ENCODE data around the gene STEAP4.
"Not testable (repeated sequence)": the region's sequence is repeated elsewhere in the genome, so short reads cannot be mapped to it uniquely, and the experiment has no call there.

Gene STEAP4

DNA sequence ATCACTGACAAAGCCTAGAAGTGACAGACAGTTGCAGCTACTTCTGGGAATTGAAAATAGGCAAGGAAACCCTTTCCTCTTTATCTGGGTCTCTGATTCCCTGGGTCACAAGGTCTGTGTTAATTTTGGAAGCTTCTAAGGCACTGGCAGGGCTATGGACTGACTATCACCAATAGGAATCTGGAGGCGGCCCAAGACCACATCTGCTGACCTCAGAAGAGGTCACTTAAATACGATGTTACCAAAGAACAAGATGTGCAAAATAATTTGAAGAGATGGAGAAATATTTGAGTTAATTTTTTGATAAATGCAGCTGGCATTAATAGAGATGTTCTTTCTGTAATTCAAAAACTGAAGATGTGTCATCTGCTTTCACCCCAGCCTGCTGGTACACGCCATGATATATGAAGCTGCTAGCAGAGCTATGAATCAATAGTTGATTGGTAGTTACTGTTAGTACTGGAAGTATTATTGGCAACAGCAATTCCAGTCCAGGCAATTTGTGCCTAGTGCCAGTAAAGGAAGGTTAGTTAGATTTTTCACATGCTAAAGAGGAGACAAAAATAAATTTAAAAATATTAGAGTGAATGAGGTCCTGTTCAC lies 5.5 kb upstream of the STEAP4 start:
- no peak for DNase-seq (ENCODE audit: low spot score)

DNA sequence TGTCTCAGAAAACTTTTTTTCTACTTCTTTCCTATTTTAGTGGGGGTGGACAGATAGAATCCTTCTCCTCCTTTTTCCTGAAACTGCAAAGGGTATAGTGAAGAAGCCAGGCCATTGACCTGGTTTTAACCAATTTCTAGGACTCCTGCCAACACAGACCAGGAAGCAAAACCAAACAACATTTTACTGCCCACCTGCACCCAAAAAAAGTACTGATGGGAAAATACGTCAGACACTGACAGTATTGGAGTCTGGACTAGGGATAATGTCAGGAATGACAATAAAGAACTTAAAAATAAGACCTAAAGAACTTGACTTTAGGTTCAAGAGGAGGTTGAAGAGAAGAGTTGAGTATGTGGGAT lies 5.0 kb upstream of the STEAP4 start:
- DNase-seq (ENCODE audit: low spot score), result no peak

DNA sequence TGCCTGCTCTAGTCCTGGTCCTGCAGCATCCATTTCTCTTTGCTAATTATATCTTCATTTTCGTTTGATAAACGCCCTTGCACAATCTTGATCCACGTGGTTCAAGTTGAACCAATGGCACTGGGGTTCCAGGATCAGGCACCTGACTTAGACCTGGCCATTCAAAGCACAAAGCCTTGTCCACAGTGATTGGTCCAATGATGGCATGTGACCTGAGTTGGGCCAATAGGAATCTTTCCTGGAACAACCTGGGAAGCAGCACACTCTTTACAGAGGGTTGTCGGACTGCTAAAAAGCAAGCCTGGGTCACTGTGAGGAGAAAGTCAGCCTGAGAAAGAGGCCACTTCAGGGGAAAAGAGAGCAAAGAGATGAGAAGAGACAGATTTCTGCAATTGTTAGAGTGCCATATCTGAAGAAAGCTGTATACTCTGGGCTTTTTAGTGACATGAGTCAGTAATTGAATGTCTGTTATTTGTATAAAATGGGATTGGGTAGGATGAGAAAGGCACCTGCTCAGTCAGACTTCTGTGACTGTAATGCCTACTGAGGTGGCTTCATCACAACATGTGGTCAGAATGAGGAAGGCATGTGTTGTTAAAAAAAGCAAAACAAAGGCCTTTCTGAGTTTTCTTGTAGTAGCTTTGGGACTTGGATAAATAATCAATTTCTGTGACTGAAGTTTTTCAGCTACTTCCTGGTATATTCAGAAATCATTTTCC lies 4.4 kb upstream of the STEAP4 start:
- no peak for DNase-seq (ENCODE audit: low spot score)

DNA sequence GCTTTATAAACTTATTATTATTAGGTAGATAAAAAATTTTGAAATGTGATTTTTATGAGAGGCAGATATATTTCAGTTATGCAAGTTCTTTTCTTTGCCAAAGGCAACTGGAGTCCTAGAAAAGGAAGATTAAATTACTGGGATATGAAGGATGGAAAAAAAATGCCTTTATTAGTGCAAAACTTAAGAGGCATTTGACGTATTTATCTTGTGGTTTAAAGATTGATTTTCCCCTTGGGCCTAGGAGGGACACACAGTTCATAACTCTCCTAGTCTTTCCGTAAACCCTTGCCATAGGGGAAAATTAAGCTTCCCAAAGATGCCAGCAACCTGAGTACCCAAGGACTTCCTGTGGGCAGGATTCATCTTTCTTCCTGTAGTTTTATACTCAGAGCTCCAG lies 3.1 kb upstream of the STEAP4 start:
- DNase-seq (ENCODE audit: low spot score), result no peak

DNA sequence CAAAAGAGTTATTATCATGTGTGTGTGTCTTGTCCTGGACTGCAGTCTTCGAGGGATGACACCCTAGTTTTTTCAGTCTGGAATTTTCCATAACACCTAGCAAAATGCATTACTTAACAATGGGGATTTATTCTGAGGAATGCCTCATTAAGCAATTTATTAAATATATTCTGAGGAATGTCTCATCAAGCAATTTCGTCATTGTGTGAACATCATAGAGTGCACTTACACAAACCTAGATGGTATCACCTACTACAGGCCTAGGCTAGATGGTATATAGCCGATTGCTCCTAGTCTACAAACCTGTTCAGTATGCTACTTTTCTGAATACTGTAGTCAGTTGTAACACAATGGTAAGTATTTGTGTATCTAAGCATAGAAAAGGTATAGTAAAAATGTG lies 1.1 kb upstream of the STEAP4 start:
- no peak for DNase-seq (ENCODE audit: low spot score)

DNA sequence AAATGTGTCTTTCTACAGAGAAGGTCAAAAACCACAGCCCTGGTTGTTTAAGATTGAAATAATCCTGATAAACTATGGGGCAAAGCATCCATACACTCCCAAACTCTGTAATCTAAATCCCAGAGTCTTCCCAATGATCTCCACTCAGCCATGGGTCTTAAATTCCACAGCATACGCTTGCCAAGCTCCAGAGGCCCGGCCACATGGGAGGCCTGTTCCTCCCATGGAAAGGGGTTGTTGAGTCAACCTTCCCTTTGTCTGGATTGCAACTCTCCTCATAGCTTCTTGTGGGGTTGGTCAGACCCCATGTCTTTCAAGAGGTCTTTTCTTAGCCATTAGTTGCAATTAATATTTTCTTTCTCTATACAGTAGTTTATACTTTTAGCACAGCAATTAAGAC lies 718 bp upstream of the STEAP4 start:
- no peak for DNase-seq (ENCODE audit: low spot score)

DNA sequence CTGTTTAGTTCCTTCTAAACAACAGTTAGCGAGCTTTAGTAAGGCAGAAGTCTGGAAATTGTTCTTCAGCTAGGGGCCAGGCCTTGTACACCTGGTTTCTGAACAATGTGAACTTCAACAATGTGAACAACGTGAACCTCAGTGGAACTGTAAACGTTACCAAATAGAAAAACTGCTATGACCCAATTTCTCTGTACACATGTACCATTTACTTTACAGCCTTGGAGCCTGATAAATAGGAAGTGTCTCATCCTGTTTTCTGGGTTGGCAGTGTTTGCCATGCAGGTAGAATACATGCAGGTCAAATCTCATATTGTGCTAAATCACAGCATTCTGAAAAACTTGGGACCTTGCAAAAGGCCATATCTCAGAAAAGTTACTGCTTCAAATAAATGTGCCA lies 1.6 kb downstream of the STEAP4 start:
- no peak for DNase-seq (ENCODE audit: low spot score)

DNA sequence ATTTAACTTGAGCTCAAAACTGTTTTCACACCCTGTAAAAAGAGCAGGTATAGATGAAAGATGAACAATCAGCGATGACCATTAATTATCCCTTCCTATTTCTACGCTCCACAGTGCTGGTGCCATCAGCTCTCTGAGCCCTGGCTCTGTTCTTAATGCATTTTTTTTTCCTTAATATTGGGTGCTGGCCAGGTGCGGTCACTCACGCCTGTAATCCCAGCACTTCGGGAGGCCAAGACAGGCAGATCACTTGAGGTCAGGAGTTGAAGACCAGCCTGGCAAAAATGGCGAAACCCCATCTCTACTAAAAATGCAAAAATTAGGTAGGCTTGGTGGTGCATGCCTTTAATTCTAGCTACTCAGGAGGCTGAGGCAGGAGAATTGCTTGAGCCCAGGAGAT lies 4.2 kb downstream of the STEAP4 start:
- no peak for DNase-seq (ENCODE audit: low spot score)

DNA sequence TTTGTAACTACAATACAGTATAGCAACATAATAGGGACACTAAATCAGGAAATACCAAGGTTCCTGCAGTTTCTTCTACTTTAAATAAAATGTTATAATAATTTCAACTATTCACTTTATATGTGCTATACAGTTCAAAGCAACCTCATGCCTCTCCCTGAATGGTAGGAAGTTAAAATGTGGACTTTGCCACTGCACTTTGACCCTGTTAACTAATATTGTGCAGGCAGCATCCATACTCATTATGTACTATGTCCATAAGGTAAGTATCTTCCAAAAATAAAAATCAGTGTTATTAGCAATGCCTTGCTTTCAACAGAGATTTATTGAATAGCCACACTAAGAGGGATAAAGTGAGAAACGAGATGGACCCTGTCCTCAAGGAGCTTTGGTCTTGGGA lies 4.8 kb downstream of the STEAP4 start:
- no peak for DNase-seq (ENCODE audit: low spot score)

DNA sequence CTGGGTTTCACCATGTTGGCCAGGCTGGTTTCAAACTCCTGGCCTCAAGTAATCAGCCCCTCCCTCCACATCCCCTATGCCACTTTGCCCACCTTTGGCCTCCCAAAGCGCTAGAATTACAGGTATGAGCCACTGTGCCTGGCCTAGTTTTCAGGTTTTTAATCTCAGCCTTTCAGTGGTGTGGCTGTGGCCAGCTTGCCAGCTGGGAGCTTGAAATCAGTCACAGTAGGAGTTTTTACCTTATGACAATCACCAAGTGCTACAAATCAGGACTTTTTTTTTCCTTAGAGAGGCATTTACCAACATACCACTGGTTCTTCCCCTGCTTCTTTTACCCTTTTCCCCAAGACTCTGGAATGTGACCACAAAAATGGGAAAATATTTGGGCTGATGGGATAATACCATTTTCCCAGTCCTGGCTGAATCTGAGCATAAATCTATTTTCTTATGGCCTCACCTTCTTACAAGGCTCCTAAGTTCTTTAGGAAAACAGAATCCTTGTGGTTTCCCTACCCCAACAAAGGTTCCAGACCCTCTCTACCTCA lies 6.2 kb downstream of the STEAP4 start:
- no peak for DNase-seq (ENCODE audit: low spot score)

DNA sequence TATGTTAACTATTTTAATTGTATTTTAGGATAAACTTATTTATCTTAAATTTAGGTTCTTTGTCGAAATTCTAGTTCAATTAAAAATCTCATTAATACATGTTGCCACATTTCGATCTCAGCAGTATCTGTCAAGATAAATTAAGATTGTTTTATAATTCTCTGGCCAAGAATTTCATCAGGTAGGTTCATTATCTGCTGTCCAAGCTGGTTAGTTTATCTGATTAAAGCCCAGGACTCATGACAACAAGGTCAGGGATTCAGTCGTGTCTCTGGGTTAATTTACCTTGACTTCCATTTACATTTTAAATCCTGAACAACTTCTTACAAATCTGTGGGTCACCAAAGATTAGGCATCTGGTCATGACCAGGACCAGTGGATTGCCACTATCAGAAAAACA lies 7.6 kb downstream of the STEAP4 start:
- DNase-seq (ENCODE audit: low spot score), result no peak

DNA sequence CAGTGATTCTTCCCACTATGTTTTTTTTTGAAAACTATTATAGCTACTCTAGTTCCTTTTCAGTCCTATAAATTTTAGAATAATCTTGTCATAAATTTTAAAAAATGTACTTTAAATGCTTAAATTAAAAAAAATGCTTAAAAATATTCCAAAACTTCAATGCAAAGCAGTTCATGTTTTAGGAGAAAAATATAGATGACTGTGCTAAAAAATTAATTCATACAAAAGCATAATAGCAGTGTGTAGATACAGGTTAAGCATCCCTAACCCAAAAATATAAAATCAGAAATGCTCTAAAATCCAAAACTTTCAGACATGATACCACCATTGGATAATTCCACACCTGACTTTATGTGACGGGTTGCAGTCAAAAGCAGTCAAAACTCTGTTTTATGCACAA lies 12.8 kb downstream of the STEAP4 start:
- DNase-seq (ENCODE audit: low spot score), result no peak

DNA sequence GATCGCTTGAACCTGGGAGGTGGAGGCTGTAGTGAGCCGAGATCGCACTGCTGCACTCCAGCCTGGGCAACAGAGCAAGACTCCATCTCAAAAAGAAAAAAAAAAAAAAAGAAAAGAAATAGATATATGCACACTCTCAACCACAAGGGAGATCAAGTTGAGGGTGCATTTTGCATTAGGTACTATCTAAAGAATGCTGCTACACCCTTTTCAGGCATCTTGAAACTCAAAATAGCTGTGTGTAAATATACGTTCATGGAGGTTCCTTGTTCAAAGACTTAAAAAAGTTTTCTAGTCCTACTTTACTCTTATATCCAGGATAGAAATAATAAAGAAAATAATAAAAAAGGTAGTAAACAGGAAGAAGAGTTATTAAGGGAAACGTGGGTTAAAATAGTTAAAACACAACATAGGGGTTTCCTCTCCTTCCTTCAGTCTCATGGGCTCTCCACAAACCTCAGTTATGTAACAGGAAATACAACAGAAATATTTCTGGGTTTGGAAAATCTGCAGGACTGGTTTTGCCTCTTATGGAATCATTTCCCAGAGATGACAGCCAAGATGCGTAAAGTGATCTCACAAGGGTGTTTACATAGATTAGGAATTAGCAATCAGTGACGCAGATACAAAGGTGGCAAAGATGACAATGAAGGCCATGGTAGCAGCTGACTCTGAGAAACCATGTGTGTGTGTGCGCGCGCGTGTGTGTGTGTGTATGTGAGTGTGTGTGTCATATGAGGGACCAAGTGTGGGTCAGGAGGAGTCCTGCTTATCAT lies 15.1 kb downstream of the STEAP4 start:
- no peak for DNase-seq (ENCODE audit: low spot score)

DNA sequence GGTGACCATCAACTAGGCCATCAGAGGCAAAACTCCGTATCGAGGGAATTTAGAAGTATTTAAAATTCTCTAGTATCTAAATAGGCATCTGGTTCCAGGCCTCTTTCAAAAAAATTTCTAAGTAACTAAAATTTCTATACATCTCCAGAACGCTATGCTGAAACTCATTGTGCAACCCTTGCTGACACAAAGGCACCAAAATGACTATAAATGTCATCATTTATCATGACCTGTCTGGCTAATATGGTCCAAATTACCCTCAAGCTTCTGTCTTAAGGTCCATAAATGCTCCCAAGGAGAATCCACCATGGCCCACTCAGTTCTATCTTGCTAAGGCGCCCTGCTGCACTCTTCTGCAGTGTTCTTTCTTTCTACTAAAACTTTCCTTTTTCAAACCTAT lies 16.2 kb downstream of the STEAP4 start:
- no peak for DNase-seq (ENCODE audit: low spot score)

DNA sequence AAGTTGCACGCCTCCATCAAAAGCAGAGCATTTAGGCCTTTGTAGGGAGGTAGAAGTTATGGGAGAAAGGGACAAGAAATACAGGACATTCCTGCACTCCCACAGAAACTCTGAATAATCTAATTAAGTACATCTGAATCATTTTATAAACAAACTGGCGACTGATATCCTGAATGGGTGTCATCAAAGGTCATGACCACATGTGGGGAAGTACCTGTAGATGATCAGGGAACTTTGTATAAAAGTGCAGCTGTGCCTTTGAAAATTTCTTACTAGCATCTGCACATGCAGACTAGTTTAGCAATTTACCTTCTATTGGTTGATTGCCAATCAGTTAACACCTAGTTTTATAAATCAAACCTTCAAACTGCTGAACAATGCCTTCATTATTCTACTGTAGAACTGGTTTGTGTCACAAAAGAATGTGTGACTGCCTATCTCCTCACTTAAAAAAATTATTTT lies 17.1 kb downstream of the STEAP4 start:
- DNase-seq (ENCODE audit: low spot score), result no peak

DNA sequence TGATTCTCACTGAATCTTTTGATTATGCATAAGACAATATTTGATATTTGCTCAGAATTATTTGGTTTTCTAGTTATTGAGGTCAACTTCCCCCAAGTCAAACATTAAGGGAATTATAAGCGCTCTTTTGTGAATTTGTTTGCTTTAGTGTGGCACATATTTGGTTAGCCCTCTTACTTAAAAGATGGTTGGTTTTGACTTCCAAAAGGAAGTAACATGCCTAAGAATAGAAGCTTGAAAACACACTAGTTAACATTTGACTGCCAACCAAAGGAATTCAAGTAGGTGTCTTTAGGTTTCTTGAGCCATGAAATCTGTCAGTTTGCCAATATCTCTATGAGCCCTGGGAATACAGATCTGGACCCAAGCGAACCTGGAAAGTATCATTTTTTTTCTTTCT lies 24.9 kb downstream of the STEAP4 start:
- DNase-seq (ENCODE audit: low spot score), result no peak

DNA sequence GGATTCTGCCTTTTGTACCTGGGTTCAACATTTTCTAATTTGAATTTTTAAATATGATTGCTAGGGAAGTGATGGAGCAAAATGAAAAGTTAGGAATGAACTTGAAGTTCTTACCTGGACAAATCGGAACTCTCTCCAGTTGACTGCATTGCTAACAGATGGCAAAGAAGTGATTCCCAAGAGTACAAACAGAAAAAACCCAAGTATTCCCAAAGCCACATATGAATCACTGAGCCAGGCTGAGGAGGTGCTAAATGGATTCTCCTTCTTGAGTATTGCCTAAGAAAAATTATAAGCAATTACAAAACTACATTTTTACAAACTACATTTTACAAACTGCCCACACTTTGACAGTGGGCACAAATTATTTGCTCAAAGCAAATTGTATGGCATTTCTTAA lies 25.9 kb downstream of the STEAP4 start:
- DNase-seq (ENCODE audit: low spot score), result no peak

DNA sequence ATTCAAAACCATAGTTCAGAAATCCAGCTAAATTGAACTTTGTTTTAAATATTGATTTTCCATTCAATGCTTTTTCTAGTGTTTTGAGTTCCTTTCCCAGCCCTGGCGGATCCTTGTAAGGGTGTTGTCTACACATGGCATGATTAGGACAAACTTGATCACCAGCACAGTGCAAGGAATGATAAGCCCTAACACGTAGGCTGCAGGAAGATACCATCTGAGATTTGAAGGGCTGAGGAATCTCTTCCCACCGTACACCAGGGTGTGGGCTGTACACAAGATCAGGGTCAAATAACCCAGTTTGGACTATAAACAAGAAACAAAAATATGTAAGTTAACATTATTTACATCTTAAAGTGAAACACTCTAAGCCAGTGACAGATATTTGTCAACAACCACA lies 27.4 kb downstream of the STEAP4 start:
- DNase-seq (ENCODE audit: low spot score), result no peak

DNA sequence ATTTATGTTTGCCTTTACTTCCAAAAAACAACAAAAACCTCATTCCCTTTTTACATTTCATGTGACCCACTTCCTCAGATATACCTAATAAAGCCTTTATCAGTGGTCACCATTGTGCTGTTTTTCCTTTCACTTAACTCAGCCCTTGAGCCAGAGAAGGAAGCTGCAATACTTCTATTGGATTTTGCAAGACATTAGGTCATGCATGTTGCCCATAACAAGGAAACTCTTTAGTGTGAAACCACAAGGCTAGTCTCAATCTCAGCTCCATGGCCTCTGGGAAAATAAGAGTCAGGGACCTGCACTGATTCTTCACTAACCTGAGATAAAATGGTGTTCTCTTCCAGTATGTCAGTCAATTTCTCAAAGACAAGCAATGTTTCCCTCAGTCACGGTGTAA lies 27.8 kb downstream of the STEAP4 start:
- DNase-seq (ENCODE audit: low spot score), result no peak

DNA sequence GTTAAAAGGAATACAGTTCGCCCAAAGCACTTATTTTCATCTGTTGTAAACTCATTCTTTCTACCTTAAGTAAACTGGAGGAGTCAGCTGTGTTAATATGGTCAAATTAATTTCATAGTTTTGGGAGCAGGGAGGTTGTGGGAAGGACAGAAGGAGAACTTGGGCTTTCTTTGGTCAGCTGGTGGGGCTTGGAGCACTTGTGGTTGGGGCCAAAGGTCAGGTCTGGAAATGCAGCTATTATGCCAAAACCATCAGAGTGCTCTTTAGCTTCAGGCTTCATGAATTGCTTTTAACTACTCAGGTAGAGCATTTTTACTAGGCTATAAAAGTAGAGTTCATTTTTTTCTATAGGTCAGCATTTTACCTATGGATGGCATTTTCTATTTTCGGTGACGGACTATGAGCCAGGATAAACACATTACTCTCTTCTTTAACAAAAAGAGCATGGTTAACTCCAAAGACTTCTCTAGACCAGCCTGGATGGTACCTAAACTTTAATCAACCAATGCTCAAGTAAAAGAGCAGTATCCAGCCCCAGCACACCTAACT lies 30.0 kb downstream of the STEAP4 start:
- no peak for DNase-seq (ENCODE audit: low spot score)

DNA sequence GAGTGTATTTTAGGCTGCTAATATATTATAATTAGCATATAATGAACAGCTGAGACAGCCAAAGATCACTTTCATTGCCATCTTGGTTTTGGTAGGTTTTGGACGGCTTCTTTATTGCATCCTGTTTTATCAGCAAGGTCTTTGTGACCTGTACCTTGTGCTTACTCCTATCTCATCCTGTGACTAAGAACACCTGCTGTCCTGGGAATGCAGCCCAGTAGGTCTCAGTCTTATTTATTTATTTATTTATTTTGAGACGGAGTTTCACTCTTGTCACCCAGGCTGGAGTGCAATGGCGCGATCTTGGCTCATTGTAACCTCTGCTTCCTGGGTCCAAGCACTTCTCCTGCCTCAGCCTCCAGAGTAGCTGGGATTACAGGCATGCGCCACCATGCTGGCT lies 31.8 kb downstream of the STEAP4 start:
- DNase-seq (ENCODE audit: low spot score), result not testable (repeated sequence)

DNA sequence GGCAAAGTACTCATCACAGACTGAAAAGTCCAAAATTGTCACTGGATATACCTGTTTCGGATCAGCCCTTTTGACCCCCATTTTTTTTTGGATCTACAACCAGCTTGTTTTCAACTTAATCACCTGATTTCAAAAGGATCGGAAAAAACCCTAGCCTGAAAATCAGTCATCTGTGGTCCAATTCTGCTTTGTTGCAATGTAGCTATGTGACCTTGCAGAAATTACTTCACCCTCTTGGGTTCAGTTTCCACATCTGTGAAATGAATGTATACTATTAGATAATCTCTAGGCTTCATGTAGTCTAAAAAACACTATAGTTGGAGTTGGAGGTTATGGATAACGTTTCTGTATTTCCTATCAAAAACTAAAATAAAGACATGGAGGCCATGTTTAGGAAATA lies 37.1 kb downstream of the STEAP4 start:
- DNase-seq (ENCODE audit: low spot score), result no peak

DNA sequence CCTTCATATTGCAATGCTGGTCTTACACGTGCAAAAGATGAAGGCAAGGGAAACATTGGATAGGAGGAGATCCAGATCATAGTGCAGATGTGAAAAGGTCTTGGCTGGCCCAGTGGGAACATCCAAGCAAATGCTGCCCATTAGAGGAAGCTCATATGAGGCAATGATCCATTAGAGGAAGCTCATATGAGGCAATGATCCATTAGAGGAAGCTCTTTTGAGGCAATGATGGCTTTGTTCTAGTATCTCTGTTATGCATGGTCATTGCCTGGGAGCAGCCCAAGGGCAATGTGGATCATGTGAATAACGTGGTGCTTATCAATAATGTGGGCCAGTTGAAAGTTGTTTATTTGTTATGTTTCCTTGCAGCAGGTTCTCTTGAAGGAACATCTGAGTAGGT lies 37.8 kb downstream of the STEAP4 start:
- no peak for DNase-seq (ENCODE audit: low spot score)

Measured in iPS-NIHi11 (cell line).